ENCODE data around the gene A1CF. TPM values are rescaled to one million over a fixed set of nuclear protein-coding genes. Genes with fewer than 3 reads are reported as not detected.

The A1CF gene
- total RNA-seq, 2 experiments from 2014 or later, result not detected

- H3K4me1 Mint-ChIP-seq (ENCODE audit: low read depth), result no peaks in the 10 kb centered on the region
- POLR2A ChIA-PET, result no interaction called here
- no peak for ATAC-seq (ENCODE audit: poor library complexity)
Observed at GRCh38 chr10:50866317-50866716, 19.1 kb downstream of the A1CF start.

GRCh38 chr10:50862719-50863118 is 22.7 kb downstream of the A1CF start:
- Mint-ChIP-seq H3K36me3 (ENCODE audit: low read depth) (no peaks in the 10 kb centered on the region), H3K4me3 (no peak overlapping the region), H3K27me3 (peaks cover 32% of the 10 kb centered on the region), H3K27ac (no peak overlapping the region), H3K9me3 (no peaks in the 10 kb centered on the region), H3K4me1 (ENCODE audit: low read depth) (no peaks in the 10 kb centered on the region)
- POLR2A ChIA-PET, result no interaction called here
- no peak overlapping the region for H3K27ac ChIP-seq (ENCODE audit: low read depth in 1 of 2, low read length in 2 of 2)
- no peaks in the 10 kb centered on the region for H3K4me1 ChIP-seq (ENCODE audit: insufficient read depth, low read length)
- no peak overlapping the region for H3K4me3 ChIP-seq (ENCODE audit: low read length)
- intact Hi-C loops (cut with DNase I, micrococcal nuclease), result no loop called here
- no peak for TF ChIP-seq CTCF (IDR thresholded peaks at IDR 0.05)
- H3K9me3 ChIP-seq (ENCODE audit: control insufficient read depth in 1 of 2, insufficient read depth in 1 of 2, low read length in 2 of 2), result peaks cover 0 to 3% of the 10 kb centered on the region in 2 experiments
- H3K27me3 ChIP-seq (ENCODE audit: control insufficient read depth in 1 of 2, insufficient read depth in 2 of 2, low read length in 2 of 2), result peaks cover 0 to 4% of the 10 kb centered on the region in 2 experiments
- ATAC-seq (ENCODE audit: poor library complexity) (no peak), DNase-seq (no peak)
- CTCF ChIA-PET, result no interaction called here
- H3K36me3 ChIP-seq (ENCODE audit: insufficient read depth, low read length), result no peaks in the 10 kb centered on the region

More at GRCh38 chr10:50866317-50866716, 19.1 kb downstream of the A1CF start:
- Histone ChIP-seq H3K4me3 (ENCODE audit: low read length) (no peak overlapping the region), H3K36me3 (ENCODE audit: insufficient read depth, low read length) (no peaks in the 10 kb centered on the region), H3K27me3 (ENCODE audit: control insufficient read depth in 1 of 2, insufficient read depth in 2 of 2, low read length in 2 of 2) (peaks cover 0 to 4% of the 10 kb centered on the region in 2 experiments), H3K9me3 (ENCODE audit: control insufficient read depth in 1 of 2, insufficient read depth in 1 of 2, low read length in 2 of 2) (peaks cover 0 to 3% of the 10 kb centered on the region in 2 experiments), H3K27ac (ENCODE audit: low read depth in 1 of 2, low read length in 2 of 2) (no peak overlapping the region), H3K4me1 (ENCODE audit: insufficient read depth, low read length) (no peaks in the 10 kb centered on the region)
- CTCF ChIA-PET, result interaction anchor here (0.8 kb wide), 1 partner anchor 14 kb away, joined by 4 read pairs; no protein-coding TSS in a partner anchor
- Mint-ChIP-seq H3K4me3 (no peak overlapping the region), H3K9me3 (no peaks in the 10 kb centered on the region), H3K36me3 (ENCODE audit: low read depth) (no peaks in the 10 kb centered on the region), H3K27ac (no peak overlapping the region), H3K27me3 (peaks cover 32% of the 10 kb centered on the region)
- DNase-seq, result no peak
- intact Hi-C loops (cut with DNase I, micrococcal nuclease), result no loop called here
- no peak for TF ChIP-seq CTCF (IDR thresholded peaks at IDR 0.05)

- peaks cover 0 to 6% of the 10 kb centered on the region in 2 experiments for H3K27me3 ChIP-seq (ENCODE audit: control insufficient read depth in 1 of 2, insufficient read depth in 2 of 2, low read length in 2 of 2)
- no peak overlapping the region for H3K27ac ChIP-seq (ENCODE audit: low read depth in 1 of 2, low read length in 2 of 2)
- peaks cover 0 to 3% of the 10 kb centered on the region in 2 experiments for H3K9me3 ChIP-seq (ENCODE audit: control insufficient read depth in 1 of 2, insufficient read depth in 1 of 2, low read length in 2 of 2)
- H3K4me1 Mint-ChIP-seq (ENCODE audit: low read depth), result no peaks in the 10 kb centered on the region
- H3K36me3 ChIP-seq (ENCODE audit: insufficient read depth, low read length), result no peaks in the 10 kb centered on the region
- H3K9me3 Mint-ChIP-seq, result no peaks in the 10 kb centered on the region
- ChIA-PET CTCF (no interaction called here), POLR2A (no interaction called here)
- no peak overlapping the region for H3K4me3 ChIP-seq (ENCODE audit: low read length)
- H3K27me3 Mint-ChIP-seq, result peaks cover 30% of the 10 kb centered on the region
- H3K36me3 Mint-ChIP-seq (ENCODE audit: low read depth), result no peaks in the 10 kb centered on the region
- no peak overlapping the region for H3K27ac Mint-ChIP-seq
- TF ChIP-seq CTCF (IDR thresholded peaks at IDR 0.05), result no peak
- no peak overlapping the region for H3K4me3 Mint-ChIP-seq
- intact Hi-C loops (cut with DNase I, micrococcal nuclease), result no loop called here
- H3K4me1 ChIP-seq (ENCODE audit: insufficient read depth, low read length), result no peaks in the 10 kb centered on the region
- DNase-seq, result no peak
- ATAC-seq (ENCODE audit: poor library complexity), result no peak
Observed at GRCh38 chr10:50861370-50861769, 24.1 kb downstream of the A1CF start.

Measured in CD4-positive, alpha-beta T cell (primary cell).